ENCODE data around the gene NR1D1.

DNA sequence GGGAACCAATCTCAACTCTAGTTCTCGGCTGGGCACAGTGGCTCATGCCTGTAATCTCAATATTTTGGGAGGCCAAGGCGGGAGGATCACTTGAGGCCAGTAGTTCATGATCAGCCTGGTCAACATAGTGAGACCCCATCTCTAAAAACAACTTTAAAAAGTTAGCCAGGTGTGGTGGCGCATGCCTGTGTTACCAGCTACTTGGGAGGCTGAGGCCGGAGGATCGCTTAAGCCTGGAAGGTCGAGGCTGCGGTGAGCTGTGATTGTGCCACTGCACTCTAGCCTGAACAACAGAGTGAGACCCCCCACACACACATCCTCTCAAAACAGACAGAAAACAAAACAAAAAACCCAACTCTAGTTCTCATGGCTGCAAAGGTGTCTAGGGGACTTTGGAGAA is 32.7 kb downstream of the NR1D1 start:
- TF ChIP-seq, protein P1, sequence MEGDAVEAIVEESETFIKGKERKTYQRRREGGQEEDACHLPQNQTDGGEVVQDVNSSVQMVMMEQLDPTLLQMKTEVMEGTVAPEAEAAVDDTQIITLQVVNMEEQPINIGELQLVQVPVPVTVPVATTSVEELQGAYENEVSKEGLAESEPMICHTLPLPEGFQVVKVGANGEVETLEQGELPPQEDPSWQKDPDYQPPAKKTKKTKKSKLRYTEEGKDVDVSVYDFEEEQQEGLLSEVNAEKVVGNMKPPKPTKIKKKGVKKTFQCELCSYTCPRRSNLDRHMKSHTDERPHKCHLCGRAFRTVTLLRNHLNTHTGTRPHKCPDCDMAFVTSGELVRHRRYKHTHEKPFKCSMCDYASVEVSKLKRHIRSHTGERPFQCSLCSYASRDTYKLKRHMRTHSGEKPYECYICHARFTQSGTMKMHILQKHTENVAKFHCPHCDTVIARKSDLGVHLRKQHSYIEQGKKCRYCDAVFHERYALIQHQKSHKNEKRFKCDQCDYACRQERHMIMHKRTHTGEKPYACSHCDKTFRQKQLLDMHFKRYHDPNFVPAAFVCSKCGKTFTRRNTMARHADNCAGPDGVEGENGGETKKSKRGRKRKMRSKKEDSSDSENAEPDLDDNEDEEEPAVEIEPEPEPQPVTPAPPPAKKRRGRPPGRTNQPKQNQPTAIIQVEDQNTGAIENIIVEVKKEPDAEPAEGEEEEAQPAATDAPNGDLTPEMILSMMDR (IDR thresholded peaks at IDR 0.05) = no peak
- TF ChIP-seq POLR2A (IDR thresholded peaks at IDR 0.05) = no peak
